HCT116 (cell line): Measurements from ENCODE around the gene MBP. TPM values are rescaled to one million over a fixed set of nuclear protein-coding genes. Genes with fewer than 3 reads are reported as not detected.

ENCODE experiments used
- ATAC-seq: fragments of 200-7000 bp; cut with Tn5 transposase; 2 replicates; pipeline ENCODE4 v1.9.1; 2020; ENCODE audit warnings: mild to moderate bottlenecking, moderate library complexity
- BruUV-seq: library from RNA; stranded (reverse); fragments of 400-500 nt; replicated peaks from 2 replicates; lab custom pipeline; 2021; lab: Mats Ljungman, UMichigan
- CTCF ChIA-PET: fragments of 300-600 bp; sonication (Branson Sonifier 250); formaldehyde crosslinking; loops from one replicate; lab custom pipeline; 2021; ENCODE audit warnings: antibody characterized with exemption; lab: Charles Lee
- POLR2A ChIA-PET: fragments of 300-600, 350-600 bp; sonication (Branson Sonifier 250); formaldehyde crosslinking; loops from one replicate; lab custom pipeline; 2021; ENCODE audit warnings: antibody characterized with exemption; lab: Charles Lee
- RAD21 ChIA-PET, 2 experiments: fragments of 300-600 bp; sonication (Branson Sonifier 250); formaldehyde crosslinking; loops; one replicate each; lab custom pipeline; 2023; ENCODE audit warnings: low total read pairs in 2 of 2; ENCODE audit not compliant: uncharacterized antibody in 2 of 2, unreplicated experiment in 2 of 2, low non-redundant PET in 1 of 2; lab: Charles Lee
- DNase-seq: peaks from one replicate; pipeline ENCODE4 v3.0.0-alpha.2; 2010; ENCODE audit warnings: low read depth, low spot score
- H2AFZ ChIP-seq: fragments of 200-600 bp; shearing (Covaris generic), sonication (generic); 2 replicates; pipeline ENCODE4 v1.6.1; 2017; ENCODE audit warnings: low read depth, mixed run types, mixed read lengths, antibody characterized with exemption, low read length; ENCODE audit not compliant: poor library complexity, severe bottlenecking
- H3K27ac ChIP-seq: 2 replicates; pipeline ENCODE4 v1.5.1; 2012; ENCODE audit warnings: low read depth, low read length
- H3K27me3 ChIP-seq: fragments of 200-600 bp; sonication (generic); 2 replicates; pipeline ENCODE4 v1.6.1; 2016; ENCODE audit warnings: mixed run types, low read length, mixed read lengths; ENCODE audit not compliant: insufficient read depth
- H3K36me3 ChIP-seq, 2 experiments: fragments of 200-500 bp in 1 of 2; fragments of 200-600 bp in 1 of 2; sonication (Bioruptor generic) in 1 of 2; sonication (generic) in 1 of 2; 2 replicates each; pipeline versions ENCODE4 v1.5.1 to v1.6.1; 2014 to 2016; ENCODE audit warnings: low read length in 2 of 2, inconsistent platforms in 1 of 2, mixed read lengths in 1 of 2, mixed run types in 1 of 2; ENCODE audit not compliant: insufficient read depth in 2 of 2, control insufficient read depth in 1 of 2
- H3K4me1 ChIP-seq, 2 experiments: fragments of 200-600 bp in 1 of 2; sonication (generic) in 1 of 2; 2 replicates each; pipeline versions ENCODE4 v1.5.1 to v1.6.1; 2012 to 2017; ENCODE audit warnings: low read length in 2 of 2, inconsistent platforms in 1 of 2, mild to moderate bottlenecking in 1 of 2, mixed read lengths in 1 of 2, mixed run types in 1 of 2, moderate library complexity in 1 of 2; ENCODE audit not compliant: insufficient read depth in 2 of 2, control insufficient read depth in 1 of 2
- H3K4me2 ChIP-seq: fragments of 200-600 bp; sonication (generic); 2 replicates; pipeline ENCODE4 v1.6.1; 2017; ENCODE audit warnings: mixed run types, low read length, mixed read lengths
- H3K4me3 ChIP-seq, 2 experiments: fragments of 200-600 bp in 1 of 2; sonication (generic) in 1 of 2; replicated peaks in 1 of 2; 2 replicates each; pipeline ENCODE4 v1.5.1; 2011 to 2016; ENCODE audit warnings: low read length in 2 of 2, control low read depth in 1 of 2, low read depth in 1 of 2, mild to moderate bottlenecking in 1 of 2, mixed read lengths in 1 of 2, mixed run types in 1 of 2
- H3K79me2 ChIP-seq: fragments of 200-600 bp; sonication (generic); 2 replicates; pipeline ENCODE4 v1.6.1; 2017; ENCODE audit warnings: mild to moderate bottlenecking, mixed run types, low read length, moderate library complexity, mixed read lengths; ENCODE audit not compliant: insufficient read depth
- H3K9ac ChIP-seq: fragments of 200-600 bp; sonication (generic); 2 replicates; pipeline ENCODE4 v1.6.1; 2016; ENCODE audit warnings: low read length, mixed read lengths
- H3K9me2 ChIP-seq: fragments of 200-600 bp; sonication (generic), shearing (Covaris generic); 2 replicates; pipeline ENCODE4 v1.6.1; 2017; ENCODE audit warnings: mixed run types, mild to moderate bottlenecking, moderate library complexity; ENCODE audit not compliant: insufficient read depth
- H3K9me3 ChIP-seq, 2 experiments: fragments of 200-500 bp in 1 of 2; fragments of 200-600 bp in 1 of 2; sonication (Bioruptor generic) in 1 of 2; sonication (generic) in 1 of 2; 2 replicates each; pipeline ENCODE4 v1.6.1; 2014 to 2017; ENCODE audit warnings: low read length in 2 of 2, mixed read lengths in 2 of 2, inconsistent platforms in 1 of 2, low read depth in 1 of 2, mild to moderate bottlenecking in 1 of 2, mixed run types in 1 of 2, moderate library complexity in 1 of 2; ENCODE audit not compliant: control insufficient read depth in 1 of 2, insufficient read depth in 1 of 2
- H4K20me1 ChIP-seq: fragments of 200-600 bp; sonication (generic), shearing (Covaris generic); 2 replicates; pipeline ENCODE4 v1.6.1; 2017; ENCODE audit warnings: mixed run types, mild to moderate bottlenecking, moderate library complexity; ENCODE audit not compliant: insufficient read depth
- EZH2 ChIP-seq: fragments of 200-600 bp; sonication (generic); IDR thresholded peaks from 2 replicates; pipeline ENCODE4 v1.6.1; 2017; ENCODE audit warnings: antibody characterized with exemption, mixed run types
- EZH2phosphoT487 ChIP-seq: fragments of 200-600 bp; IDR thresholded peaks from 2 replicates; pipeline ENCODE4 v1.6.1; 2018; ENCODE audit warnings: antibody characterized with exemption, borderline replicate concordance
- RAD21 ChIP-seq: IDR thresholded peaks from 2 replicates; pipeline ENCODE4 v1.6.1; 2012; ENCODE audit warnings: low read depth, mild to moderate bottlenecking
- SIN3A ChIP-seq: IDR thresholded peaks from 2 replicates; pipeline ENCODE4 v1.6.1; 2012; ENCODE audit warnings: low read depth
- SRF ChIP-seq: IDR thresholded peaks from 2 replicates; pipeline ENCODE4 v1.6.1; 2012; ENCODE audit warnings: low read depth
- ZFX ChIP-seq: fragments of 450-650 bp; IDR thresholded peaks from 2 replicates; pipeline ENCODE4 v1.6.1; 2017
- intact Hi-C: fragments of 100-400 bp; cut with micrococcal nuclease; formaldehyde crosslinking; loops from 2 replicates; pipeline ENCODE4 v1.10.0; 2022
- total RNA-seq: library from RNA; stranded (reverse); gene quantifications from one replicate; pipeline ENCODE4 v1.2.1, GENCODE V29; 2021; ENCODE audit not compliant: unreplicated experiment
- TF ChIP-seq, protein P1 (sequence below), 3 experiments: fragments of 200-600 bp in 1 of 3; sonication (generic) in 1 of 3; IDR thresholded peaks in 2 of 3; conservative IDR thresholded peaks in 1 of 3; 2 replicates each; pipeline ENCODE4 v1.5.1; 2012 to 2017; ENCODE audit warnings: low read depth in 2 of 3, low read length in 2 of 3, antibody characterized with exemption in 1 of 3, borderline replicate concordance in 1 of 3, control low read depth in 1 of 3, mild to moderate bottlenecking in 1 of 3, mixed read lengths in 1 of 3, mixed run types in 1 of 3, moderate library complexity in 1 of 3; ENCODE audit not compliant: insufficient read depth in 1 of 3
- TF ChIP-seq, protein P2 (sequence below): IDR thresholded peaks from 2 replicates; pipeline ENCODE4 v1.6.1; 2012; ENCODE audit warnings: low read depth

MBP gene
- total RNA-seq, 1 experiment from 2014 or later: 34.9 TPM

DNA sequence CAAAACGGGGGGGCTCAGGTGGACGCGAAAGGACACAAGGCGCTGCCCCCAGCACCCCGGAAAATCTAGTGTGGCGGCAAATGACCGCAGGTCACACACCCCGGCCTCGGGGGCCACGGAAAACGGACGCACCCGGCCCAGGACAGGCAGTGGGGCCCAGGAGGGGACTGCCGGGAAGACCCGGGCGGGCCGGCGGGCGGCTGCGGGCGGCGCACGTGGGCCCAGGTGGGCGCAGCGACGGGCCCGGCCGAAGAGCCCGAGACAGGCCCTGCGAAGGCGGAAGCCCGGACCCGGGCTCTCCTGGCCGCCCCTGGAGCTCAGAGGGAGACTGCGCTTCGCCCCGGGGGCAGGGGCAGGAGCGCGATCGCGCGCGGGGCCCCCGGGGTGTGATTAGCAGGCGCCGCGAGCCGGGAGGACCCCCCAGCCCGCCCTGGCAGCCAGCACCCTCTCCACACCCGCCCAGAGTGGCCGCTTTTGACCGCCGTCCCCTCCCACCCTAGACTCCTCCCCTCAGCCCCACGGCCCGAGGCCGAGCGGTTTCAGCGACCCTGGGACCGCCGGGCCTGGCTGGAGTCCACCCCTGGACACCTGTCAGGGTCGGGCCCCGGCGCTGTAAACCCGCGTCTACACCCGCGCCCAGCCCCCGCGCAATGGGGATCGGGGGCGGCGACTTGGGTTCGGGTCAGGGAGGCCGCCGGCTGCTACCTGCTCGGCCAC, 773 bp downstream of the MBP start (continued):
- TF ChIP-seq, protein P1, sequence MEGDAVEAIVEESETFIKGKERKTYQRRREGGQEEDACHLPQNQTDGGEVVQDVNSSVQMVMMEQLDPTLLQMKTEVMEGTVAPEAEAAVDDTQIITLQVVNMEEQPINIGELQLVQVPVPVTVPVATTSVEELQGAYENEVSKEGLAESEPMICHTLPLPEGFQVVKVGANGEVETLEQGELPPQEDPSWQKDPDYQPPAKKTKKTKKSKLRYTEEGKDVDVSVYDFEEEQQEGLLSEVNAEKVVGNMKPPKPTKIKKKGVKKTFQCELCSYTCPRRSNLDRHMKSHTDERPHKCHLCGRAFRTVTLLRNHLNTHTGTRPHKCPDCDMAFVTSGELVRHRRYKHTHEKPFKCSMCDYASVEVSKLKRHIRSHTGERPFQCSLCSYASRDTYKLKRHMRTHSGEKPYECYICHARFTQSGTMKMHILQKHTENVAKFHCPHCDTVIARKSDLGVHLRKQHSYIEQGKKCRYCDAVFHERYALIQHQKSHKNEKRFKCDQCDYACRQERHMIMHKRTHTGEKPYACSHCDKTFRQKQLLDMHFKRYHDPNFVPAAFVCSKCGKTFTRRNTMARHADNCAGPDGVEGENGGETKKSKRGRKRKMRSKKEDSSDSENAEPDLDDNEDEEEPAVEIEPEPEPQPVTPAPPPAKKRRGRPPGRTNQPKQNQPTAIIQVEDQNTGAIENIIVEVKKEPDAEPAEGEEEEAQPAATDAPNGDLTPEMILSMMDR (IDR thresholded peaks at IDR 0.05 in 2 of 3, conservative IDR thresholded peaks at IDR 0.05 in 1 of 3; ENCODE audit: borderline replicate concordance in 1 of 3, insufficient read depth in 1 of 3, low read depth in 2 of 3, low read length in 2 of 3): no peak
- TF ChIP-seq ZFX: peak; percentile 78
- TF ChIP-seq SIN3A: 0 out of 2 replicates have a peak, but pooled peaks have one; percentile 6

DNA sequence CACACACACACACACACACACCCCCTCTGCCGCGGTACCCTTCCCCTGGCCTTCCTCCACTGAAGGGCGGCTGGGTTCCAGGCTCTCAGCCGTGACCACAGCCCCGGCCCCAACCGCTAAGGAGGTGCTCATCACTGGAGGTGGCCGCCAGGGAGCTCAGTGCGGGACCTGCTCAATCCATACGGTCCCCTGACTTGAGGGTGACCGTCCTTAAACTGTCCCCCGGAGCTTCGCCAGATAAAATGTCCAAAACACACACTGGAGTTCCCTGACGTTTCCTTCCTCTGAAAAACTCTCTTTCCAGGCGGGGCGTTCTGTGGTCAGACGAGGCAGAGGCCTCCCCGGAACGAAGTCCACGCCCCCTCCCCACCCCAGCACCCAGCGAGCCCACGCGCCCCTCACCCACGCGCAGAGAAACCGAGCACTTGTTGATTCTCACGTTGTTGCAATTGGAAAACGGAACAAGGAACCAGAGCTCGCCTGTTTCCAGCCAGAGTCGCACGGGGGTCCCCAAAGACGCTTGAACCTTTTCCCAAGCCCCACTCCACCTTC, 1.4 kb downstream of the MBP start:
- POLR2A ChIA-PET: no interaction called here
- peak overlapping the region; percentile 90 for H3K27ac ChIP-seq
- no peaks in the 10 kb centered on the region for H3K9me3 ChIP-seq
- RAD21 ChIA-PET: no interaction called here
- H3K4me3 ChIP-seq: peak overlapping the region; percentile 71 to 79
- H3K9me2 ChIP-seq: no peaks in the 10 kb centered on the region
- H3K79me2 ChIP-seq: peaks cover 59% of the 10 kb centered on the region
- intact Hi-C loops: loop anchor here (5.0 to 10.0 kb wide), 2 partner anchors 76 to 126 kb away; no protein-coding TSS in a partner anchor
- CTCF ChIA-PET: no interaction called here
- 0 out of 4 replicates have a peak, but pooled peaks cover 0 to 4% of the 10 kb centered on the region in 2 experiments for H3K36me3 ChIP-seq
- no peaks in the 10 kb centered on the region for H3K27me3 ChIP-seq
- H2AFZ ChIP-seq: no peak overlapping the region
- DNase-seq (no peak), ATAC-seq (0 out of 2 replicates have a peak, but pooled peaks have one; percentile 7)
- peaks cover 28 to 57% of the 10 kb centered on the region in 2 experiments for H3K4me1 ChIP-seq
- H3K9ac ChIP-seq: peak overlapping the region; percentile 92
- BruUV-seq: TSS peak; percentile 46
- H4K20me1 ChIP-seq: no peaks in the 10 kb centered on the region
- no peak for TF ChIP-seq RAD21
- TF ChIP-seq, protein P2, sequence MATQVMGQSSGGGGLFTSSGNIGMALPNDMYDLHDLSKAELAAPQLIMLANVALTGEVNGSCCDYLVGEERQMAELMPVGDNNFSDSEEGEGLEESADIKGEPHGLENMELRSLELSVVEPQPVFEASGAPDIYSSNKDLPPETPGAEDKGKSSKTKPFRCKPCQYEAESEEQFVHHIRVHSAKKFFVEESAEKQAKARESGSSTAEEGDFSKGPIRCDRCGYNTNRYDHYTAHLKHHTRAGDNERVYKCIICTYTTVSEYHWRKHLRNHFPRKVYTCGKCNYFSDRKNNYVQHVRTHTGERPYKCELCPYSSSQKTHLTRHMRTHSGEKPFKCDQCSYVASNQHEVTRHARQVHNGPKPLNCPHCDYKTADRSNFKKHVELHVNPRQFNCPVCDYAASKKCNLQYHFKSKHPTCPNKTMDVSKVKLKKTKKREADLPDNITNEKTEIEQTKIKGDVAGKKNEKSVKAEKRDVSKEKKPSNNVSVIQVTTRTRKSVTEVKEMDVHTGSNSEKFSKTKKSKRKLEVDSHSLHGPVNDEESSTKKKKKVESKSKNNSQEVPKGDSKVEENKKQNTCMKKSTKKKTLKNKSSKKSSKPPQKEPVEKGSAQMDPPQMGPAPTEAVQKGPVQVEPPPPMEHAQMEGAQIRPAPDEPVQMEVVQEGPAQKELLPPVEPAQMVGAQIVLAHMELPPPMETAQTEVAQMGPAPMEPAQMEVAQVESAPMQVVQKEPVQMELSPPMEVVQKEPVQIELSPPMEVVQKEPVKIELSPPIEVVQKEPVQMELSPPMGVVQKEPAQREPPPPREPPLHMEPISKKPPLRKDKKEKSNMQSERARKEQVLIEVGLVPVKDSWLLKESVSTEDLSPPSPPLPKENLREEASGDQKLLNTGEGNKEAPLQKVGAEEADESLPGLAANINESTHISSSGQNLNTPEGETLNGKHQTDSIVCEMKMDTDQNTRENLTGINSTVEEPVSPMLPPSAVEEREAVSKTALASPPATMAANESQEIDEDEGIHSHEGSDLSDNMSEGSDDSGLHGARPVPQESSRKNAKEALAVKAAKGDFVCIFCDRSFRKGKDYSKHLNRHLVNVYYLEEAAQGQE: no peak
- no peak for TF ChIP-seq EZH2phosphoT487
- TF ChIP-seq SRF: no peak
- no peak for TF ChIP-seq EZH2
- peak overlapping the region; percentile 94 for H3K4me2 ChIP-seq
